Ishikawa (cell line): ENCODE results near the gene RHO.

Experiments used
- CEBPB ChIP-seq: IDR thresholded peaks from 2 replicates; pipeline ENCODE4 v1.6.1; 2012
- CREB1 ChIP-seq: IDR thresholded peaks from 2 replicates; pipeline ENCODE4 v1.6.1; 2012; ENCODE audit warnings: low read depth
- EGR1 ChIP-seq: IDR thresholded peaks from 2 replicates; pipeline ENCODE4 v1.6.1; 2012
- EP300 ChIP-seq: IDR thresholded peaks from 2 replicates; pipeline ENCODE4 v1.6.1; 2012; ENCODE audit warnings: borderline replicate concordance
- FOXM1 ChIP-seq: IDR thresholded peaks from 2 replicates; pipeline ENCODE4 v1.6.1; 2012; ENCODE audit warnings: low read depth, borderline replicate concordance
- MAX ChIP-seq: IDR thresholded peaks from 2 replicates; pipeline ENCODE4 v1.6.1; 2012
- NFIC ChIP-seq: IDR thresholded peaks from 2 replicates; pipeline ENCODE4 v1.6.1; 2012
- RAD21 ChIP-seq: IDR thresholded peaks from 2 replicates; pipeline ENCODE4 v1.6.1; 2012; ENCODE audit warnings: low read depth
- REST ChIP-seq: IDR thresholded peaks from 2 replicates; pipeline ENCODE4 v1.6.1; 2012; ENCODE audit warnings: low read depth, mild to moderate bottlenecking
- TAF1 ChIP-seq: IDR thresholded peaks from 2 replicates; pipeline ENCODE4 v1.6.1; 2012; ENCODE audit warnings: low read depth, mild to moderate bottlenecking
- TCF12 ChIP-seq: IDR thresholded peaks from 2 replicates; pipeline ENCODE4 v1.6.1; 2012; ENCODE audit warnings: low read depth
- TEAD4 ChIP-seq: IDR thresholded peaks from 2 replicates; pipeline ENCODE4 v1.6.1; 2012
- USF1 ChIP-seq: IDR thresholded peaks from 2 replicates; pipeline ENCODE4 v1.6.1; 2012
- YY1 ChIP-seq: IDR thresholded peaks from 2 replicates; pipeline ENCODE4 v1.6.1; 2012; ENCODE audit warnings: low read depth
- ZBTB7A ChIP-seq: IDR thresholded peaks from 2 replicates; pipeline ENCODE4 v1.6.1; 2012; ENCODE audit warnings: low read depth

Gene RHO

GRCh38 chr3:129492691-129493090 lies 35.7 kb upstream of the RHO start:
- TF ChIP-seq MAX (no peak), USF1 (no peak), EP300 (no peak), ZBTB7A (no peak), YY1 (no peak), TEAD4 (no peak), EGR1 (no peak), CREB1 (no peak)

GRCh38 chr3:129493206-129493605 lies 35.2 kb upstream of the RHO start:
- TF ChIP-seq TCF12 (no peak), CEBPB (no peak), RAD21 (no peak), FOXM1 (no peak), CREB1 (no peak), MAX (no peak), TEAD4 (no peak), USF1 (no peak), REST (no peak)

- TF ChIP-seq TEAD4 (no peak), USF1 (no peak), MAX (no peak), RAD21 (no peak), CEBPB (no peak), REST (no peak), FOXM1 (no peak), EGR1 (no peak), EP300 (no peak), ZBTB7A (no peak), TCF12 (no peak), NFIC (no peak), CREB1 (no peak), TAF1 (no peak), YY1 (no peak)
Measured at GRCh38 chr3:129500334-129500658, 28.1 kb upstream of the RHO start.

GRCh38 chr3:129501630-129502029 lies 26.8 kb upstream of the RHO start:
- TF ChIP-seq FOXM1 (no peak), REST (no peak), CREB1 (no peak), ZBTB7A (no peak), EP300 (no peak), TAF1 (no peak), USF1 (no peak), NFIC (no peak), EGR1 (no peak), YY1 (no peak)
